Measurements from ENCODE around the gene MEG3.

Gene MEG3

DNA sequence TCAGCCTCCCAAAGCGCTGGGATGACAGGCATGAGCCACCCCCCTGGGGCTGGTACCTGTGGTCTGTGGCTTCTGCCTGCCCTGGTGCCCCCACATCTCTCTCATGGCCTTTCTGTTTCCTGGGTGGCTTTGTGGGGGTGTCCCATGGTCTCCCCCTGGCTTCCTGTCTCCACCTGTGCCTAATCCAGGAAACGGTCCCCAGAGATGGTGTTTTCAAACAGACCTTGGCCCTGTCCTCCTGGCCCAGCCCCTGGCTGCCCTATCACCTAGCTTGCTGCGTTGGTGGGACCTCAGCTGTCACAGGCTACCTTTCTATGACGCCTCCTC, 18.1 kb downstream of the MEG3 start:
- in situ Hi-C loops (cut with HindIII; ENCODE audit: low sequenced_read_pairs) = no loop called here

DNA sequence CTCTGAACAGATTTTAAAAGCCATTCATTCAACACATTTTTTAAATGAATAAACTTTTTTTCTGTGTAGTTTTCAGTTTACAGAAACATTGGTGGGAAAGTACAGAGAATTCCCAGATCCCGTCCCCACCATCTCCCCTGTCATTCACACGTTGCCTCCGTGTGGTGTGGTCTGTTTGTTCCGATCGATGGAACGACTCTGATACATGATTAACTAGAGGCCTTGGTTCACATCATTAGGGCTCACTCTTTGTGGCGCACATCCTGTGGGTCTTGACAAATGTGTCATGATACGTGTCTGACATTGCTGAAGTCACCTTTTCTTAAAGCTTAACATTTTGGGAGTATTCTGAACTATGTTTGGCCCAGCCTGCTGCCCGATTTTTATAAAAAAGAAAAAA, 18.5 kb downstream of the MEG3 start:
- in situ Hi-C loops (cut with HindIII; ENCODE audit: low sequenced_read_pairs) = no loop called here

DNA sequence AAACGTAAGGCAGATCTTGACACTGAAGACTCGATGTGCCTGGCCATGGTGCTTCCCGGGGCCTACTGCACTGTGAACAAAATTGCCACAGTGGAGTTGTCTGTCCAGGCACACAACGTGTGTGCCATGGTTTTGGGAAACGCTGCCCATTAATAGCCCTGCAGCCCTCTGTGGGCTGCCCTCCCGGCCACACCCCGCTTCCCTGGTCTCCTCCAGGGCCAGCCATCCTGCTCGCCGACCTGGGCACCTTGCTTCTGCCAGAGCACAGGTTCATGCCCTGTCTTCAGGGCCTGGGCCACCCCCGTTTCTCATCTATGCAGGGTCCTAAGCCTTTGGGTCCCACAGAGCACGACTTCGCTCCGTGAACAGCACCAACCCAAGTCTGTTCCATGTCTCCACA, 18.9 kb downstream of the MEG3 start:
- in situ Hi-C loops (cut with HindIII; ENCODE audit: low sequenced_read_pairs) = no loop called here

DNA sequence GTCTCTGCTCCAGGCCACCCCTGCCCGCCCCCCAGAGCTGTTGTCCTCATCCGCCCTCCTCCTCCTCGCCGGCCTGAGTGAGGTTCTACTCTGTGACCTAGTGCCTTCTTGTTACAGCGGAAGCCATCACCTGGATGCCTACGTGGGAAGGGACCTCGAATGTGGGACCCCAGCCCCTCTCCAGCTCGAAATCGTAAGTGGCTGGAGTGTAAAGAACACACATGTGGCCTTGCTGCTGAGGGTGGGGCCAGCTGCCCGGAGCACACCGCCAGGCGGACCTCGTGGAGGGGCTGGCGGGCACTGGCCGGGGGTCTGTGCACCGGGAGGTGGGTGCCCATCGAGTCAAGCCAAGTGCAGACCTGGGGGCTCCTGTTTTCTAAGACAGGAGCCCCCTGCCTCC, 19.4 kb downstream of the MEG3 start:
- in situ Hi-C loops (cut with HindIII; ENCODE audit: low sequenced_read_pairs) = no loop called here

DNA sequence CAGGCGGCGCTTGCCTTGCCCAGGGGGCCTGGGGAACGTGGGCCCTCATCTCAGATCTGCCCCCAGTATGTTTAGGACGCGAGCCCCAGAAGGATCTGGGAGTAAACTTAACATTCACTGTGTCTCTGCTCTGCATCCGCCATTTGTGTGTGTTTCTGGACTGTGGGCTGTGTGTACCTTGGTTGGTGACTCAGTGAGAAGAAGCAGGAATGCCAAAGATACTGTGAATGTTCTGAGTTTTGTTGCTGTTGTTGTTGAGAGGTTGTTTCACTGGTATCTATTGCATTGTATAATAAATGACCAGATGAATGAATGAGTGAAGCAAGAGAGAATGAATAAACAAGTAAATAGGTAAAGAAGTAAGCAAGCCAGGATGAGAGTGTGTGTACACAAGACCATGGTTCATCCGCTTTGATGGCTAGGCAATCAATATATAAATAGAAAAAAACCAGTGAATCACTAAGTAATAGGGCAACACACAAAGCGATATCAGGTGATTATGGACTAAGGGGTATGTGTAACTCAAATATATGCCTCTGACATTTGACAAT, 20.5 kb downstream of the MEG3 start:
- in situ Hi-C loops (cut with HindIII; ENCODE audit: low sequenced_read_pairs) = no loop called here

DNA sequence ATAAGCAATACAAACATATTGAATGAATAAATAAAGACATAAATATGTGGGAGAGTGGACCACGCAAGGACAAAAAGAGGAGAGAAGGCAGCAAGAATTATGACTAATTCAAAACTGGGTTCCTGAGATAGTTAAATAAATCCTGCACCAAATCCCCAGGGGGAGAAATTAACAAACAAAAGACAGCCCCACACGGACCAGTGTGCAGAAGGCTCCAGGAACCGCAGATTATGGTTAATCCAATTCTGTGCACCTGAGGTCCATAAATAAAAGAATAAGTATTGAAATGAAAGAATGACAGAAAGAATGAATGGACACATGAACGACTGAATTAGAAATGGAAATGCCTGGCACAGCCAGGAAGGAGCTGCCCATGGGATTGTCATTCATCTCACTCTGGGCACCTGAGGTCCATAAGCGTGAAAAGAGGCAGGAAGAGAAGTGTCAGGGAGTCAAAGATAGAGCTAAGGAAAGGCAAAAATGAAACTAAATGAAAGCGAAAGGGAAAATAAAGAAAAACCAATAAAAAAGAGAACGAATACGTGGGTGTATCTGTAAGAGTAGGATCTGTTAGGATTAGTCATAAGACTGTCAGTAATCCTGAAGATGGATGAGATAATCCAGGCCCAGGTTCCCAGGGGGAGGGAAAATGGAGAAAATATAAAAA, 23.3 kb downstream of the MEG3 start:
- in situ Hi-C loops (cut with HindIII; ENCODE audit: low sequenced_read_pairs) = no loop called here

DNA sequence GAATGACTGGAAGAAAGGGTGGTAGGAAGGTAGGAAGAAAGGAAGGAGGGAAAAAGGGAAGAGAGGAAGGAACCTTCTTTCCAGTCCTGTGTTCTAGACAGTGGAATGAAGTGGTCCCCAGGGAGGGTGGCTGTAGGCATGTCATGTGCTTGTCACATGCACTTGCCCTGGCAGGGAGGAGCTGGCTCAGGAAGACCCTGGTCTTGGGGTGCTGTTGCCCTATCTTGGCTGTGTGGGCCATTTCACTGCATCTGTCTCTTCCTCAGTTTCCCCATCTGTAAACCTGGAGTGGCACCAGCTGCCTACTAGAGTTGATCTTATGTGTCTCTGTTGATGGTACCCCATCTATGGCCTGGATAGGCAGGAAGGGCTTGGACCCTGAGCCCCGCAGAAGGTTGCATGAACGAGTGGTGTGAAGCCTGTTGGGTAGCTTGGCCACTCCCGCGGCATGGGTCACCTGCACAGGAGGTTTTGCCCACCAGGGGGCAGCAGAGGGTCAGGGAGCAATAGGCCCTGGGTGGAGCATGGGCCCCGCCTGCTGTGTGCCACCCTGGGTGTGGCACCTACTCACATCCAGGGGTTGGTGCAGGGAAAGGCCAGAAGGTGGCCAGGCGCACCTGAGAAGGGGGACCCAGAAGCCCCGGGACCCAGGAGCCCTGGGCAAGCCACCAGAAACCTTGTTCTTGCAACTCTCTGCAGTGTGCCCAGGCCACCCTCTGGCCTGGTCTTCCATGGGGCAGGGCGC, 25.1 kb downstream of the MEG3 start:
- in situ Hi-C loops (cut with HindIII; ENCODE audit: low sequenced_read_pairs) = loop anchor here (5.0 kb wide), 1 partner anchor 36 kb away; no protein-coding TSS in a partner anchor

DNA sequence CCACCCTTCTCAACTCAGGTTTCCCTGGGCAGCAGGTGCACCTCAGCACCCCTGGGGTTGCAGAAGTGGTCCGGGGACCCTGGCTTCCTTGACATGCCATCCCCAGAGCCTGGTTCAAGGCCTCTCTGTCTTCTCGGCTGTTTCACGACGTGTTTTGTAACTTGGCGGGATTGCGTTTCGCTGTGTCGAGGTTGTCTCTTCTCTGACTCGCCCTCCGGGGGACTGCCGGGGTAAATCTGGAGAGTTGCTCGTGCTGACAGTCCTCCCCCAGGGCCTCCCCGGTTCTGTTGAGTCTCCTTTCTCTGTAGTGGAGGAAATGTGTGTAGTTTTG, 25.6 kb downstream of the MEG3 start:
- in situ Hi-C loops (cut with HindIII; ENCODE audit: low sequenced_read_pairs) = loop anchor here (5.0 kb wide), 1 partner anchor 36 kb away; no protein-coding TSS in a partner anchor

DNA sequence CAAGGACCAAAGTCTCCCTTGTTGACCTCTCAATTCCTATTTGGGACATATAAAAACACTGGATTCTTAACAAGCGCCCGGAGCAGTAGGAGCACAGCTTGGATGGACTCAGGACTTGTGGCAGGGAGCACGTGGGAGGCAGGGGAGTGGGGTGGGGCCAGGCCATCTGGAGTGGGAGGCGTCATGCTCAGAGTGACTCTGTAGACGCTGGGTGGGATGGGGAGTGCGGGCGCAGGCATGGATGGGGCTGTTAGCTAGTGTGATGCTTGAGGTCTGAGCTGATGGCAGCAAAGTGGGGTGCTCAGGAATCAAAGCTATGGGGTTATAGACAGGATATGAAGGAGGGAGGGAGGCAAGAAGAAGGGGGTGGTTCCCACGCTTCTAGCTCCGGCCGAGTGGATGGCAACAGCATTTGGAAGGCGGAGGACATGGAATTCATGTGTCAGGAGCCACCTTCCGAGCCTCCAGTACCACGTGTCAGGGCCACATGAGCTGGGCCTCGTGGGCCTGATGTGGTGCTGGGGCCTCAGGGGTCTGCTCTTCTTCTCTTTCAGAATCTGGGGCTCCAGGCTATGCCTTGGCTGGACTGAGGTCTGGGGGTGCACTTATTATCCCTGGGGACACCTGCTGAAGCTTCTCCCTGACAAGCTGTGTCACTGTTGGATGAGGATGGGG, 26.2 kb downstream of the MEG3 start:
- in situ Hi-C loops (cut with HindIII; ENCODE audit: low sequenced_read_pairs) = loop anchor here (5.0 kb wide), 1 partner anchor 35 kb away; no protein-coding TSS in a partner anchor

DNA sequence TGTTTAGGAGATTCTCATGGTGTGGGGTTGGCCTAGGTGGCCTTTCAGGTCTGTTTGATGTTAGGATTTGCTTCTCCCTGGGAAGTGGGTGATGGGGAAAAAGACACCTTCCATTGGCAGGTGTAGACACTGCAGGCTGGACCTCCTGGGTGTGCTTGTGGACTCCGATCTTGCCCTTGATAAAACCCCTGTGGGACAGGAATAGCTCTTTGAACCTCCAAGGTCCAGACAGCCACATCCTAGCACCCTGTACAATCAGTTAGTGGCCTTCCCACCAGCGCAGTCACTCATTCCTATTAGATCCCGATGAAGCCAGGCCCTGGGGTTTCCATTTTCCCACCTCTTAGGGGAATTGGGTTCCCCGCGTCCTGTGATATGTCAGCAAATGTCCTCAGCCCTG, 28.5 kb downstream of the MEG3 start:
- in situ Hi-C loops (cut with HindIII; ENCODE audit: low sequenced_read_pairs) = loop anchor here (5.0 kb wide), 1 partner anchor 33 kb away; no protein-coding TSS in a partner anchor

DNA sequence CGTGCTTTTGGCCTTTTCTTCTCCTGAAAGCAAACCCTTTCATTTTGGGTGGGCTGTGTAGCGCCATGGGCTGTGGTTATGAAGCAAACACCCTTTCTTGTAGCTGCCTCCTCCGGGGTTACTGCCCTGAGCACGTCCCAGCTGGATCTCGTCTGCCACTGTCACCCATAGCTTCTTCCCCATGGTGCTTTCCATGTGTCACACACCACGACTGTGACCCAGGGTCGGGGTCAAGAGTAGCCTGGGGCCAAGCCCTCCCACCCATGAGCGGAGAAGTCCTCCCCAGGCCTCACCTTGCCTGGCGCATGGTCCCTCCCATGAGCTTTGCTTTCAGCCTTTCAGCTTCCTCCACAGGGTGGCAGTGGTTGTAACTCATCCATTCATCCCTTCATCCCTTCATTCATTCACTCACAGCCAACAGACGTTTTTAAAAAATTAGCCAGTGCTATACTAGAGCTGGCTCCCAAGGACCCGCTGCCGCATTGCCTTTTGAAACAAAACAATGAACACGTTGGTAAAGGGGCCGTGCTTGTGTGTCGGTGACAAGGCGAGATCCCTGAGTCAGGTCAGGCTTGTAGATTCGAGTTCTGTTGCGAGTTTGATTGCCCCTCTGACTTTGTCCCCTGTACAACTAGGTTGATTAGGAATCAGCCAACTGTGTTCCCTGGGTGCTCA, 29.5 kb downstream of the MEG3 start:
- in situ Hi-C loops (cut with HindIII; ENCODE audit: low sequenced_read_pairs) = no loop called here

DNA sequence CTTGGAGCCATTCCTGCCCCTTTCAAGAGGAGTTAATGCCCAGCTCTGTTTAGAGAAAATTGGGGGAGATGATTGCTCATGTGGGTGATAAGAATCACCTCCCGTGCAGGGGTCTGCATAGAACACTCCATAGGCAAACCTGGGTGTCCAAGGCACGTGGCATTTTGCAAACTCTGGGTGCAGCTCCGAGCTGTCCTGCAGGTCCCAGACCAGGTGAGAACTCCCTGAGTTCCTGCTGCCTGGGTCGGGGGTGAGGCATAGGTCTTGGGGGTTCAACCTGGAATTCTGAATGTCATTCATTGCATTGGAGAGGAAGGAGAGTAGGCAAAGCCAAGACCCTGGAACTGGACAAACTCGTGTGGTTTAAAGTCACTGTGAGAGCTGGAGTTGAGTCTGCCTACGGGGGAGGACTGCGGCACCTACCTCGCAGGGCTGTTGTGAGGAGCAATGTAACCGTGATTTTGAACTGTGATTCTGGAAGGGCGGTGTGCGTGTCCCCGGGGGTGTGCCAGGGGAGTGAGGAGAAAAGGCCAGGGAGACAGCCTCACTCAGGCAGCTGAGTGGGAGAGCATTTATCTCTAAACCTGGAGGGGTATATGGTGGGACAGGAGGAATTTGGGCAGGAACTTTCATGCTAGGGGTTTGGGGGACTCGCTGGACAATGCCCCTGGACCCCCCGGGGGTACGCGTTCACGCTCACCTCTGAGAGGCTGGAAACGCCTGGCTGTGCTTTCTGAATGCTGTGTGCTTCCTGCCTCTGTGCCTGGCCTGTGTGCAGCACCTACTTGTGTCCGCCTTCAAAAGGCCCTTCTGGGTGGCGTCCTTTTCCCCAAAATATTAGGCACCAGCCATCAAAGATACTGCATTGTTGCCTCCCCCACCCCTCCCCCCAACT, 30.4 kb downstream of the MEG3 start:
- in situ Hi-C loops (cut with HindIII; ENCODE audit: low sequenced_read_pairs) = no loop called here

DNA sequence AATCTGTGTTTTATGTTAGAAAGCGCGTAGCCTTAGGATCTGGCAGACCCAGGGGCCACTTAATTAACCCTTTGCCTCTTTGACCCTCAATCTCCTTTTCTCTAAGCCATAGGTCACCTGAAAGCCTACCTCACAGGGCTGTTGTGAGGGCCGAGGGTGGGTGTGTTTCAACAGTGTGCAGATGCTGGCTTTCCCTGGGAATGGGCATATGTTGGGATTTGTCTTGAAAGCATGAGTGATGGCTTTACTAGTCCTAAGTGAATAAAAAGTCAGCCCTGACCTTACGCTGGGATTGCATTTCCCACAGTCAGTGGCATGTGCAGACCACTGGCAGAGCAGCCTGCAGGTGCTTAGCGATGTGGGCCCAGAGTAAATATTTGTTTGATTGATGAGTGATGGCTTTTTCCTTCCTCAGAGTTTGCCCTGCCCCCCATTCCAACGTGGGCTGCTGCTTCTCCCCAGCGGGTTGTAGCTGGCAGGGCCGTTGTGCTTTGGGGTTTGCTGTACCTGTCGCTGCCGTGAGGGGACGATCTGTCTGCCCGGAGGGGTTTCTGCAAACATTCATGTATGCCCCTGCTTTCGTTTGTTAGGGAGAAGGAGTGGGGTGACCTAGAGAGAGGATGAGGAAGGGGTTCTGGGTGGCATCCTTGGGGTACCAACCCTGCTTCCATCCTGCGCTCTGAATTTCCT, 31.5 kb downstream of the MEG3 start:
- in situ Hi-C loops (cut with HindIII; ENCODE audit: low sequenced_read_pairs) = no loop called here

DNA sequence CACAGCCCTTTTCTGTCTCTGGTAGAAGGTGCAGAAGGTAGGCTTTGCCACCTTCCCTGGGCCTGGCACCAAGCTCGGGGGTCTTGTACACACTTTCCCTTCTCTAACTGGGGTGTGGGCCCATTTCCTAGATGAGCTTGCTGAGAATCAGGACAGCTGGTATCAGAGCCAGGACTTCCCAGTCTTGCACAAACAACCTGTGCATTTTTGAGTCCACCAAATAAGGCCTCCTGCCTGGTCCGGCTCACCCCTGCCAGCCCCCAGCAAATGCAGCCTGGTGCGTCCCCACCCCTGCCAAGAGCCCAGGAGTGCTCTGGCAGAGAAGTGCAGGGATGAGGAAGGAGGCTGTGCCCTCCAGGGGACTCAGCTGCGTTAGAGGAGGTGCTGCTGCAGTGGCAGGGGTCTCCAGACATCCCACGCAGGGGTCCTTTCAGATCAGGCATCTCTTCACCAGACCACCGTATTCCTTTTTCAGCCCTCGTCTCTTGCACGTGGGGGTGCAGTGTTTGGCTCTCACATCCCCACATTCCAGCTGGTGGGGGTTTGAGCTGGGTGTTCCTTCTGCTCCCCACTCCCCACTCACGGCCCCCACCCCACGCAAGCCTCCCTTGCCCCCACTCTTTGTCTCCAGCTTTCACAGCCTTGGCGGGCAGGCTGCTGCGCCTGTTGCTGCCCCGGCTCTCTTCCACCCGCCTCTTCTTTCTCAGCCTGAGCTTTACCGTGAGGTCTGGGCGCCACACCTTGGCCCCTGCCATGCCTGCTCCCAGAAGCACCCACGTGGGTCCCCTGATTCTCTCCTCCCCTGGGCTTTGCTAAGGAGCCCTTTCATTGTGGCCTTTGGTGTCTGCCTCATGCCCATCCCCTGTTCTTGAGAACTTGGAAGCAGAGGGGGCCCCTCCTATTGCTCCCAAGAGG, 32.3 kb downstream of the MEG3 start:
- in situ Hi-C loops (cut with HindIII; ENCODE audit: low sequenced_read_pairs) = no loop called here

DNA sequence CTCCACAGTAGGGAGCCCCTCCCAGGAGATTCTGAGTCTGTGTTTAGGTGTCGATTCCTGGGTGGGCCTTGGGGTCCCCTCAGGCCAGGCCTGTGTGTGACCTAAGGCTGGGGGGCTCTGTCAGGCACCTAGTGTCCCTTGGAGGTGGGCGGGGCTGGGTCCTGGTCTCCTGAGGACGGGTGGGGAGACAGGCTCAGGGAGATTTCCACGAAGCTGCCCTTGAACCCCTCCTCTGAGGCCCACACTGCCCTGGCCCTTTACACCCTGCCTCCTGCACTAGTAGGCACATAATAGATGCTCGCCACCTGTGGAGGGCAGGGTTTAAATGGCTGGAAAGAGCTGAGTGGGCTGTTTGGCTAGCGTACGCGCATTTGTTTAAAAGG, 32.9 kb downstream of the MEG3 start:
- in situ Hi-C loops (cut with HindIII; ENCODE audit: low sequenced_read_pairs) = no loop called here

DNA sequence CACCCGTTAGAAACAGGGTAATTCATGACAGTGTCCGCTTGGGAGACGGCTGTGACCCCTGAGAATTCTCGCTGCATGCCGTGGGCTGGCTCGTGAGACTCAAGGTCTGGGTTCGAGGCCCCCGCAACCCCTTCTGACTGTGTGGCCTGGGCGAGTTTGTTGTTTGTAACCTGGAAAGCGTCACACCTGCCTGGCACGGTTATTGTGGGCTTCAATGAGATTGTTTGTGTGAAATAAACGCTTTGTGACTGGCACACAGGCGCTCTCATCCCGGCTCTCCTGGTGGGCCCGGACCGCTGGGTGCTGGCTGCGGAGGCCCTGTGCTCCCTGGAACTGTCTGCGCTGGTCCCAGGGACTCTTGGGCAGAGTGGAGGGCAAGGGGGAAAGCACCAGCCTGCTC, 33.9 kb downstream of the MEG3 start:
- in situ Hi-C loops (cut with HindIII; ENCODE audit: low sequenced_read_pairs) = no loop called here

DNA sequence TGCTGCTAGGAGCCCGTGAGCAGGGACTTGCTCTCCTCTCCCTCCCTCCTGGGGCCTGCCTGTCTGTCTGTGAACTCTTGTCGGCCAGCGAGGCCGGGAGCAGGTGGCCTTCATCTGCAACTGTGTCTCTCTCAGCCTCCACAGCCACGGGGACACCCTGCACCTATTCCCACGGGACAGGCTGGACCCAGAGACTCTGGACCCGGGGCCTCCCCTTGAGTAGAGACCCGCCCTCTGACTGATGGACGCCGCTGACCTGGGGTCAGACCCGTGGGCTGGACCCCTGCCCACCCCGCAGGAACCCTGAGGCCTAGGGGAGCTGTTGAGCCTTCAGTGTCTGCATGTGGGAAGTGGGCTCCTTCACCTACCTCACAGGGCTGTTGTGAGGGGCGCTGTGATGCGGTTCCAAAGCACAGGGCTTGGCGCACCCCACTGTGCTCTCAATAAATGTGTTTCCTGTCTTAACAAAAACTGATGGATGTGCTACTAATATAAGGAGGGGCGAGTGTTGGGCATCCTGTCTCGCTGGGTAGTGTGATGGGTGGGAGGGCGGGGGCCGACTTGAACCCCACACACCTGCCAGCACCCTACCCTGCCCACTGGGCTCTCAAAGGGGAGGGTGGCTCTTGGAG, 34.8 kb downstream of the MEG3 start:
- in situ Hi-C loops (cut with HindIII; ENCODE audit: low sequenced_read_pairs) = no loop called here

DNA sequence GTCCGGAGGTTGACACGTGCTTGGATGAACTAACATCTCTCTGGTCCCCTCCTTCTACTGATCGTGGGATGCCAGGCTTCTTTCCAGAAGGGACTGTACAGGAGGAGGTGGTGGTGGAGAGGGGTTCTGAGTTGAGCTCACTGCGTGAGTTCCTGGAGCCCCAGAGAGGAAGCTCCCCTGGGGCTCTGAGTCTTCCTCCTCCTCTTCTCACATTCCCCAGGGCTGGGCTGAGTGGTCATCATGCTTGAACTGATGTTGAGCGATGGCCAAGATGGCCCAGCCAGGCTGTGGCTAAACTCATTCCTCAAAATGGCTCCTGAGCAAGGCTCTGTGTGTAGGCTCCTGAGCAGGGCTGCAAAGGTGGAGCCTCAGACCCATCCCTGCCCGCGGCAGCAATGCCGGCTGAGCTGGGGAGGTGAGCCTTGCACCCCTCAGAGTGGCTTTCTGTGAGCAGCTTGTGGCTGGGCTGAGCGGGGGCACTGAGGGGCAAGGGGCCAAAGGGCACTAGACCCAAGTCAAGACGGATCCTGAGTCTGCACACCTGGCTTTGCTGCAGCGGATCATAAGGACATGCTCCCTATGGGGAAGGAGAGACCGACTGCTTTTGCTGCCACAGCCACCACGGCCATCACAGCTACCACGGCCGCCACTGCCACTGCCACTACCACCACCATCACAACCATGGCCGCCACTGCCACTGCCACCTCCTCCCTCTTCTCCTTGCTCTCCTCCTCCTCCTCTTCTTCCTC, 35.4 kb downstream of the MEG3 start:
- in situ Hi-C loops (cut with HindIII; ENCODE audit: low sequenced_read_pairs) = no loop called here

Measured in endothelial cell of hepatic sinusoid (primary cell).